ENCODE results near the gene GLRX2.

- no peak for TF ChIP-seq CTCF (IDR thresholded peaks at IDR 0.05)
- no peak for TF ChIP-seq POLR2A (IDR thresholded peaks at IDR 0.05)
These were observed 6.5 kb upstream of the GLRX2 start for GRCh38 chr1:193111641-193112090.

Data from body of pancreas (tissue), 4 donors.